DMS153 treated with DMSO at 0.1 percent for 48 hours (cell line): ENCODE data around the gene L1CAM.

Experiments used
- DNase-seq: peaks from one replicate; lab custom pipeline; 2025; ENCODE audit not compliant: unreplicated experiment; lab: John Stamatoyannopoulos, UW

The L1CAM gene

GRCh38 chrX:153879741-153880439 lies 6.1 kb downstream of the L1CAM start:
- DNase-seq = no peak

- peak; percentile 52 for DNase-seq
Observed at GRCh38 chrX:153878969-153879653, 6.9 kb downstream of the L1CAM start.

GRCh38 chrX:153878345-153878744 lies 7.6 kb downstream of the L1CAM start:
- no peak for DNase-seq

GRCh38 chrX:153877571-153878261 lies 8.3 kb downstream of the L1CAM start:
- DNase-seq = no peak

- no peak for DNase-seq
Observed at GRCh38 chrX:153876112-153876491, 9.9 kb downstream of the L1CAM start.

- no peak for DNase-seq
Observed at GRCh38 chrX:153875391-153876111, 10.4 kb downstream of the L1CAM start.

- DNase-seq = no peak
Observed at GRCh38 chrX:153874366-153875125, 11.4 kb downstream of the L1CAM start.

- DNase-seq = no peak
Observed at GRCh38 chrX:153874085-153874365, 11.9 kb downstream of the L1CAM start.

GRCh38 chrX:153873282-153874084 lies 12.5 kb downstream of the L1CAM start:
- DNase-seq = no peak

GRCh38 chrX:153871946-153872878 lies 13.8 kb downstream of the L1CAM start:
- DNase-seq = no peak

GRCh38 chrX:153871451-153871850 lies 14.5 kb downstream of the L1CAM start:
- no peak for DNase-seq

GRCh38 chrX:153870791-153871360 lies 15.1 kb downstream of the L1CAM start:
- no peak for DNase-seq

- no peak for DNase-seq
Observed at GRCh38 chrX:153870288-153870690, 15.7 kb downstream of the L1CAM start.

GRCh38 chrX:153869473-153870287 lies 16.3 kb downstream of the L1CAM start:
- no peak for DNase-seq

GRCh38 chrX:153868576-153869472 lies 17.1 kb downstream of the L1CAM start:
- DNase-seq = no peak

- DNase-seq = no peak
Observed at GRCh38 chrX:153867671-153868070, 18.3 kb downstream of the L1CAM start.

- no peak for DNase-seq
Observed at GRCh38 chrX:153867139-153867538, 18.8 kb downstream of the L1CAM start.
